Astrocyte (in vitro differentiated cells and primary cell): ENCODE results near the gene GPR39. TPM values are rescaled to one million over a fixed set of nuclear protein-coding genes. Genes with fewer than 3 reads are reported as not detected.
"Not testable (repeated sequence)": the region's sequence is repeated elsewhere in the genome, so short reads cannot be mapped to it uniquely, and the experiment has no call there.

ENCODE experiments used
- DNase-seq: peaks from one replicate; pipeline ENCODE4 v3.0.0-alpha.2; 2010; ENCODE audit warnings: low read depth
- FAIRE-seq: peaks from 2 replicates; lab custom pipeline; 2011; peaks lifted over from hg19 to GRCh38; lab: Jason Lieb, UNC
- H2AFZ ChIP-seq: 2 replicates; pipeline ENCODE4 v1.6.0; 2012; ENCODE audit warnings: low read depth, low read length, inconsistent platforms
- H3K27ac ChIP-seq: 2 replicates; pipeline ENCODE4 v1.5.1; 2011; ENCODE audit warnings: low read depth, low read length, inconsistent platforms
- H3K27me3 ChIP-seq: 2 replicates; pipeline ENCODE4 v1.6.0; 2011; ENCODE audit warnings: low read length, inconsistent platforms; ENCODE audit not compliant: insufficient read depth
- H3K36me3 ChIP-seq: 2 replicates; pipeline ENCODE4 v1.5.1; 2011; ENCODE audit warnings: low read length, inconsistent platforms; ENCODE audit not compliant: insufficient read depth
- H3K4me1 ChIP-seq: 2 replicates; pipeline ENCODE4 v1.5.1; 2011; ENCODE audit warnings: low read length, inconsistent platforms; ENCODE audit not compliant: insufficient read depth
- H3K4me2 ChIP-seq: 2 replicates; pipeline ENCODE4 v1.6.0; 2012; ENCODE audit warnings: low read length, inconsistent platforms
- H3K4me3 ChIP-seq: 2 replicates; pipeline ENCODE4 v1.5.1; 2011; ENCODE audit warnings: low read depth, mild to moderate bottlenecking, low read length, inconsistent platforms; ENCODE audit not compliant: insufficient read depth
- H3K79me2 ChIP-seq: 2 replicates; pipeline ENCODE4 v1.6.0; 2012; ENCODE audit warnings: mild to moderate bottlenecking, low read length, inconsistent platforms; ENCODE audit not compliant: insufficient read depth
- H3K9ac ChIP-seq: 2 replicates; pipeline ENCODE4 v1.6.0; 2012; ENCODE audit warnings: mild to moderate bottlenecking, low read length, inconsistent platforms
- H3K9me3 ChIP-seq: 2 replicates; pipeline ENCODE4 v1.5.1; 2012; ENCODE audit warnings: low read depth, mild to moderate bottlenecking, low read length, inconsistent platforms; ENCODE audit not compliant: insufficient read depth
- H4K20me1 ChIP-seq: 2 replicates; pipeline ENCODE4 v1.6.0; 2012; ENCODE audit warnings: low read length, inconsistent platforms; ENCODE audit not compliant: insufficient read depth
- H3K27ac Mint-ChIP-seq: one replicate; pipeline ENCODE4 v1.8.0; 2021; ENCODE audit warnings: mild to moderate bottlenecking, mixed read lengths; ENCODE audit not compliant: unreplicated experiment
- H3K27me3 Mint-ChIP-seq: one replicate; pipeline ENCODE4 v1.8.0; 2021; ENCODE audit warnings: low read depth, mixed read lengths; ENCODE audit not compliant: unreplicated experiment
- H3K36me3 Mint-ChIP-seq: one replicate; pipeline ENCODE4 v1.8.0; 2021; ENCODE audit warnings: low read depth, mixed read lengths; ENCODE audit not compliant: unreplicated experiment
- H3K4me1 Mint-ChIP-seq: one replicate; pipeline ENCODE4 v1.8.0; 2021; ENCODE audit warnings: low read depth, mixed read lengths; ENCODE audit not compliant: unreplicated experiment
- H3K4me3 Mint-ChIP-seq: one replicate; pipeline ENCODE4 v1.8.0; 2021; ENCODE audit warnings: mild to moderate bottlenecking, moderate library complexity, mixed read lengths; ENCODE audit not compliant: unreplicated experiment
- H3K9me3 Mint-ChIP-seq: one replicate; pipeline ENCODE4 v1.8.0; 2021; ENCODE audit warnings: mild to moderate bottlenecking, mixed read lengths; ENCODE audit not compliant: unreplicated experiment
- CTCF ChIP-seq: IDR thresholded peaks from 2 replicates; pipeline ENCODE4 v1.5.1; 2011; ENCODE audit warnings: low read depth, mild to moderate bottlenecking, inconsistent platforms, low read length, moderate library complexity; ENCODE audit not compliant: insufficient read depth
- EZH2 ChIP-seq: IDR thresholded peaks from 2 replicates; pipeline ENCODE4 v1.6.1; 2012; ENCODE audit warnings: mild to moderate bottlenecking, low read length, inconsistent platforms; ENCODE audit not compliant: insufficient read depth
- total RNA-seq: library from RNA; stranded (reverse); gene quantifications from 2 replicates; pipeline ENCODE4 v1.2.1, GENCODE V29; 2021

Gene GPR39
- total RNA-seq, 1 donor from 2014 or later, result 4.4 TPM

- Histone ChIP-seq H3K9ac (no peak overlapping the region), H3K27me3 (no peaks in the 10 kb centered on the region), H3K36me3 (no peaks in the 10 kb centered on the region), H3K9me3 (no peaks in the 10 kb centered on the region), H3K79me2 (no peaks in the 10 kb centered on the region), H3K4me2 (no peak overlapping the region), H2AFZ (no peak overlapping the region), H3K27ac (no peak overlapping the region), H3K4me3 (no peak overlapping the region), H3K4me1 (no peaks in the 10 kb centered on the region), H4K20me1 (no peaks in the 10 kb centered on the region)
- Mint-ChIP-seq H3K27ac (no peak overlapping the region), H3K4me3 (no peak overlapping the region), H3K36me3 (no peaks in the 10 kb centered on the region), H3K27me3 (peaks cover 2% of the 10 kb centered on the region), H3K9me3 (peaks cover 3% of the 10 kb centered on the region), H3K4me1 (peaks cover 5% of the 10 kb centered on the region)
- TF ChIP-seq CTCF (no peak), EZH2 (no peak)
- DNase-seq (no peak), FAIRE-seq (no peak)
Observed at GRCh38 chr2:132391378-132391777, 25.2 kb upstream of the GPR39 start.

- Histone ChIP-seq H3K79me2 (no peaks in the 10 kb centered on the region), H3K36me3 (no peaks in the 10 kb centered on the region), H3K9ac (no peak overlapping the region), H2AFZ (no peak overlapping the region), H4K20me1 (no peaks in the 10 kb centered on the region), H3K4me1 (no peaks in the 10 kb centered on the region), H3K27ac (no peak overlapping the region), H3K4me2 (no peak overlapping the region), H3K4me3 (no peak overlapping the region), H3K9me3 (no peaks in the 10 kb centered on the region), H3K27me3 (no peaks in the 10 kb centered on the region)
- Mint-ChIP-seq H3K27me3 (peaks cover 2% of the 10 kb centered on the region), H3K4me3 (no peak overlapping the region), H3K36me3 (no peaks in the 10 kb centered on the region), H3K9me3 (peaks cover 3% of the 10 kb centered on the region), H3K4me1 (peaks cover 5% of the 10 kb centered on the region), H3K27ac (no peak overlapping the region)
- DNase-seq (no peak), FAIRE-seq (no peak)
- TF ChIP-seq CTCF (no peak), EZH2 (no peak)
Observed at GRCh38 chr2:132392221-132392620, 24.4 kb upstream of the GPR39 start.

GRCh38 chr2:132392879-132393278 is 23.7 kb upstream of the GPR39 start:
- TF ChIP-seq EZH2 (no peak), CTCF (no peak)
- H3K9me3 Mint-ChIP-seq, result peaks cover 3% of the 10 kb centered on the region
- Histone ChIP-seq H3K4me3 (no peak overlapping the region), H3K27me3 (no peaks in the 10 kb centered on the region), H4K20me1 (no peaks in the 10 kb centered on the region), H3K79me2 (no peaks in the 10 kb centered on the region), H3K27ac (no peak overlapping the region), H3K9me3 (no peaks in the 10 kb centered on the region), H3K9ac (no peak overlapping the region), H3K4me1 (no peaks in the 10 kb centered on the region), H3K4me2 (no peak overlapping the region), H3K36me3 (no peaks in the 10 kb centered on the region), H2AFZ (no peak overlapping the region)
- H3K27me3 Mint-ChIP-seq, result peaks cover 2% of the 10 kb centered on the region
- H3K4me3 Mint-ChIP-seq, result no peak overlapping the region
- no peaks in the 10 kb centered on the region for H3K36me3 Mint-ChIP-seq
- FAIRE-seq, result no peak
- no peak overlapping the region for H3K27ac Mint-ChIP-seq
- DNase-seq, result no peak
- peaks cover 5% of the 10 kb centered on the region for H3K4me1 Mint-ChIP-seq

GRCh38 chr2:132397042-132397441 is 19.6 kb upstream of the GPR39 start:
- H3K4me3 Mint-ChIP-seq, H3K4me2 ChIP-seq, H3K79me2 ChIP-seq, FAIRE-seq, H3K27me3 ChIP-seq, H3K36me3 Mint-ChIP-seq, H3K9me3 Mint-ChIP-seq, H3K4me1 ChIP-seq, H3K9ac ChIP-seq, H3K4me3 ChIP-seq, H3K27me3 Mint-ChIP-seq, H3K27ac Mint-ChIP-seq, H3K36me3 ChIP-seq, H3K9me3 ChIP-seq, H2AFZ ChIP-seq, H3K27ac ChIP-seq, DNase-seq, H3K4me1 Mint-ChIP-seq, H4K20me1 ChIP-seq: not testable (repeated sequence)
